Superior temporal gyrus (tissue), 1 donor: ENCODE data around the gene UTP20.
"Not testable (repeated sequence)": the region's sequence is repeated elsewhere in the genome, so short reads cannot be mapped to it uniquely, and the experiment has no call there.

ENCODE experiments used
- DNase-seq: peaks from one replicate; pipeline ENCODE4 v3.0.0-alpha.2; 2016; ENCODE audit errors: extremely low spot score

The UTP20 gene

DNA sequence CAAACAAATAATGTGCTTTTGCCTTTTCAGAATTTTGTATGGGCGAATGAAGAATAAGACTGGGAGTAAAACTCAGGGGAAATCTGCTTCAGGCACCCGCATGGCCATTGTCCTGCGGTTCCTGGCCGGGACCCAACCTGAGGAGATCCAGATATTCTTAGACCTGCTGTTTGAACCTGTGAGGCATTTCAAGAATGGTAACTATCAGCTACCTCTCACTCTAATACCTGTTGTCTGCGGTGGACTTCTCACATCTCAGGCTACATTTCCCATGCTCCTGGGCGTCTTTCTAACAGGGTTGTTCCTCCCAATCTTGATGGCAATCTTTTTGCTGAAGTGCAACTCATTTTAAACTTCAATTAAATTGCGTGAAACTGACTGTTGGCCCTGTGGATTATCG is 47.1 kb downstream of the UTP20 start:
- no peak for DNase-seq

DNA sequence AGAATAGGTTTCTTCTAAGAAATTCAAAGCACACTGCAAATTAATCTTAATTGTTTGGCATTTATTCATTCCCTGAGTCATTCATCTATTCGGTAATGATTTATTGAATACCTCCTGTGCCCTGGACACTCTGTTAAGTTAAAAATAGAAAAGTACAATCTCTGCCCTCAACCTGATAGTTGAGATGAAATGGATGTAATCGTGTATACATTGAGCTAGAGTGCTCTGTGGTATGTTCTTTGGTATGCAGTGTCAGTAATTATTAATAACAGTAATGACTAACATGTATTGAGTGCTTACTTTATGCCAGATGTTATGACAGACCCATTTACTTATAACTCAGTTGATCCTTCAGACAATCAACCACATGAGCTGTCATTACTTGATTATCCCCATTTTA is 47.6 kb downstream of the UTP20 start:
- no peak for DNase-seq

DNA sequence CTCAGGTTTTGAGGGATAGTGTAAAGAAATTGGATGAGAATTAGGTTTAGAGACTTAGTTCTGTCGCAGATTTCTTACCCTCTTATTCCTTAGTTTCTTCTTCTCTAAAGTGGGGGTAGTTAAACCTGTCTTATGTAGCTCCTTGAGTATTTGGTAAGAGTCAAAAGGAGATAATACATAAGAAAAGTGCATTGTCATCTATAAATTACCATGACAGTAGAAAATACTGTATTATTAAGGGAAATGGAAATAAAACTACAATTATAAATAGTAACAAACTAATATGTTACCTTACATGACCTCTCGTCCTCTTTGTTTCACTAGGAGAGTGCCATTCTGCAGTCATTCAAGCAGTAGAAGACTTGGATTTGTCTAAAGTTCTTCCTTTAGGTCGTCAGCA is 49.0 kb downstream of the UTP20 start:
- DNase-seq, result no peak

- DNase-seq, result no peak
Observed at GRCh38 chr12:101330631-101331030, 50.7 kb downstream of the UTP20 start.

GRCh38 chr12:101336437-101336836 is 56.5 kb downstream of the UTP20 start:
- no peak for DNase-seq

DNA sequence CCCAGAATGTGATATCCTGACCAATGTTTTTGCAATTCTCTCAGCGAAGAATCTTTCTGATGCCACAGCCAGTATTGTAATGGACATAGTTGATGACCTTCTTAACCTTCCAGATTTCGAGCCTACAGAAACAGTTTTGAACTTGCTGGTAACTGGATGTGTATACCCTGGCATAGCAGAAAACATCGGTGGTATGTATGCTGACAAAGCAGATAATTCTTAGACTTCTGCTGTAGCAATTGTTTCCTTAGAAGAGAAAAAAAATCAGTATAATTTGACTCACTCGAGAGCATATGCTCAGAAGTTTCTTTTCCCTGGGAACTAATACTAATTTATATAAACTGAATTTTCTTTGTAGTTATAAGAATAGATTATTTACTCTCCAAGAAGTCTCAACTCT is 58.2 kb downstream of the UTP20 start:
- no peak for DNase-seq

GRCh38 chr12:101343893-101344292 is 64.0 kb downstream of the UTP20 start:
- DNase-seq, result no peak

DNA sequence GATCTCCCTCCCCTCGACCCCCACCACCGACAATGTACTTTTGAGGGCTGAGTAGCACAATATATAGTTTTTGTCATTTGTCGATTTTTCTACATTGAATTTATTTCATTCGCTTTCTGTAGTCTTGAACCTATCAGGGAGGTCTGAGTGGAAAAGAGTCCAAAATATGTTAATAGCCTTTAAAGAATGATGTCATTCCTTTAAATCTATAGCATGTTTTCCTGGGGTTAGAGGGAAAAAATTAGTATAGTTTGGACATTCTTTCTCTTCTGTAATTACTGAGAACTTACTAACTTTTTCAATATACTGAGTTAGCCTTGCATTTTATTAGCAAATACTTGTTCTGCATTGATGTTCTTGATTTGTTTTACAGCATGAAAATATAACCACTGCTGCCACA is 71.8 kb downstream of the UTP20 start:
- DNase-seq, result no peak

GRCh38 chr12:101356794-101357193 is 76.9 kb downstream of the UTP20 start:
- no peak for DNase-seq

DNA sequence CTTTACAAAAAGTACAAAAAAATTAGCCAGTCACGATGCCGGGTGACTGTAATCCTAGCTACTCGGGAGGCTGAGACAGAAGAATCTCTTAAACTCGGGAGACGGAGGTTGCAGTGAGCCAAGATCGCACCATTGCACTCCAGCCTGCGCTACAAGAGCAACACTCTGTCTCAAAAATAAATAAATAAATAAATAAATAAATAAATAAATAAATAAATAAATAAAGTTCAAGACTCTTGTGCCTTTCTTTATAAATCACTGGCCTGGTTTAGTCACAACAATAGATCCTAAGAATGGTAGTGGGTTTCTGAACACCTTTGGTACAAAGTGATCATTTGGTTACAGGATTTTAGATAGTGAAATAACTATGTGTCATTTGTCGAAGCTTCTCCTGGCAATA is 81.5 kb downstream of the UTP20 start:
- no peak for DNase-seq

- no peak for DNase-seq
Observed at GRCh38 chr12:101368016-101368415, 88.1 kb downstream of the UTP20 start.

DNA sequence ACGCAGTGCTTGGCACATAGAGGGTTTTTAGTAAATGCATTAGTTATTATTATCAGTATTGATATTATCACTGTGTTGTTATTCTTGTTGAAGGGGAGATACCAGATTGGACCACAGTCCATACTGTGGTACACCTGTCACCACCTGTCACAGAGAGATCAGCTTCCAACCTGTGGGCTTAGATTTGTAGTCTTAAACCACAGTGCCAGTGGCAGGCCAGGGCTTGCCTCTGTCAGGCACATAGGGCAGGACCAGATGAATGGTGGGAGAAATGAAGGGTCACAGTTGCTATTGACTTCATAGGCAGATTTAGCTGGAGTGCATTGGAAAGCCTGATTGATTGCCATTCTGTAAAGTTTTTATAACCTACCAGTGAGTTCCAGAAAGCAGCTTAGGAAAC is 92.5 kb downstream of the UTP20 start:
- no peak for DNase-seq

- DNase-seq, result no peak
Observed at GRCh38 chr12:101375573-101375972, 95.7 kb downstream of the UTP20 start.

GRCh38 chr12:101379149-101379548 is 99.2 kb downstream of the UTP20 start:
- DNase-seq, result no peak

DNA sequence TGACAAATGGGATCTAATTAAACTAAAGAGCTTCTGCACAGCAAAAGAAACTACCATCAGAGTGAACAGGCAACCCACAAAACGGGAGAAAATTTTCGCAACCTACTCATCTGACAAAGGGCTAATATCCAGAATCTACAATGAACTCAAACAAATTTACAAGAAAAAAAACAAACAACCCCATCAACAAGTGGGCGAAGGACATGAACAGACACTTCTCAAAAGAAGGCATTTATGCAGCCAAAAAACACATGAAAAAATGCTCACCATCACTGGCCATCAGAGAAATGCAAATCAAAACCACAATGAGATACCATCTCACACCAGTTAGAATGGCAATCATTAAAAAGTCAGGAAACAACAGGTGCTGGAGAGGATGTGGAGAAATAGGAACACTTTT is 111.3 kb downstream of the UTP20 start:
- DNase-seq, result not testable (repeated sequence)

DNA sequence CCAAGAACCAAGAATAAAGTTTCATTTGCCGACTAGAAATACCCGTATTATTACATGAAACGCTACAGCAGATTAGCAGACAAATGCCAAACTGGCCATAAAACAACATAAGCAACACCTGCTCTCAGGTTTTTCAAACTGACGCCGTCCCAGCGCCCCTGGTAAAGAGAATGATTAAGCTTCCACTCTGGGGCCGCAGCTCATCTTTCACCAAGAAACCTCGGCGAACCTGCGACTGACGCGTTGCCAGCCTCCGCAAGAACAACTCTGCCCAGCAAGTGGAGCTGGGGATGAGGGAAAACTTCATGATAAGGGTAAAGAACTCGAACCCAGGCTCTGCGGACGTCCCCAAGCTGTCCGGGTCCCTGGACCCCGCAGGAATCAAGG is 127.1 kb downstream of the UTP20 start:
- DNase-seq, result no peak

- DNase-seq, result peak; percentile 93
Observed at GRCh38 chr12:101407436-101408345, 127.8 kb downstream of the UTP20 start, which contains the start of gene ARL1. Gene ARL1, minus strand, starts transcription at chr12:101407772. Its CDS starts 127 bp downstream, at chr12:101407645.

GRCh38 chr12:101410169-101410568 is 130.3 kb downstream of the UTP20 start:
- DNase-seq, result not testable (repeated sequence)

DNA sequence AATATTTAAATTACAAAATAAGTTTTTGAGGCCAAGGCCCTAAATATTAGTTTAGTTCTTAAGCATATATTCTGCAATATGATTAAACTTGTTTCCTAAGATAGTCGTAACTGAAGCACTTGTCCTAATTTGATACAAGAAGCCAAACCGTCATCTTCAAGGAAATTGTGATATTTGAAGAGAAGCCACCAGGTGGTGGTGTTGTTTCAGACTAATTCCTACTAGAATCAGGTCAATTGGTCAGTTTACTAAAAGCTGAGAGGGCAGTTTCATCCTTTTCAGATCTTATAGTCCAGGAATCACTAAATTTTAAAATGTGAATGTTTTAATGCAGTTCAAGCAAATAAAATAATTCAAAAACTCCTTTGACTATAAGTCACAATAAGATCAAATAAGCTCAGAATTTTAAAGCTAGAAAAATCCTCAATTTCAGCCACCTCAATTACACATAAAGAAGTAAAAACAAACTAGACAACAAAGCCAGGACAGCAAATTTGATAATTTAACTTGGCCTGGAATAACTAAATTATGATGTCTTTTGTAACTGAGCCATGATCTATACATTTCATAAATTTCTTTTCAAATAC is 134.7 kb downstream of the UTP20 start:
- DNase-seq, result peak; percentile 87

- no peak for DNase-seq
Observed at GRCh38 chr12:101415228-101415627, 135.3 kb downstream of the UTP20 start.

GRCh38 chr12:101422066-101422465 is 142.2 kb downstream of the UTP20 start:
- DNase-seq, result not testable (repeated sequence)

DNA sequence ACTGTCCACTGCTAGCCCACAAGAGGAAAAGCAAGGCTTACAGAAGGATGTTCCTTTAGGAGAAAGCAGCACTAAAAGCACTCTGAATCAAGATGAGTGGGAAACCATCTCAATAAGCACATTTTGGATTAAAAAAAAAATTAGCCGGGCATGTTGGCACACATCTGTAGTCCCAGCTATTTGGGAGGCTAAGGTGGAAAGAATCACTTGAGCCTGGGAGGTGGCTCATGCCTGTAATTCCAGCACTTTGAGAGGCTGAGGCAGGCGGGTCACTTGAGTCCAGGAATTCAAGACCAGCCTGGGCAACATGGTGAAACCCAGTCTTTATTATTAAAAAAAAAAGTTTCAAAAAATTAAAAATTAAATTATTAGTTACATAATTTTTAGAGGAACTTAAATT is 144.7 kb downstream of the UTP20 start:
- DNase-seq, result no peak

GRCh38 chr12:101430456-101430855 is 150.6 kb downstream of the UTP20 start:
- no peak for DNase-seq
